Tibial artery (tissue), 4 donors: ENCODE results near the gene RNF220.

ENCODE experiments used
- DNase-seq, 2 donors: peaks; one replicate each; pipeline ENCODE4 v3.0.0-alpha.2; 2019
- H3K27ac ChIP-seq, 2 donors: fragments of 200-600 bp; sonication (generic) in 1 of 2; 1 replicate in 1 of 2; 2 replicates in 1 of 2; pipeline ENCODE4 v1.5.1; 2018 to 2019; ENCODE audit warnings: mild to moderate bottlenecking in 1 of 2
- H3K27me3 ChIP-seq, 2 donors: fragments of 200-600 bp; sonication (generic) in 1 of 2; one replicate each; pipeline versions ENCODE4 v1.5.1 to v1.6.0; 2016 to 2019
- H3K36me3 ChIP-seq, 3 donors: fragments of 200-600 bp; sonication (generic) in 2 of 3; one replicate each; pipeline ENCODE4 v1.5.1; 2016 to 2019; ENCODE audit warnings: mild to moderate bottlenecking in 2 of 3
- H3K4me1 ChIP-seq, 4 donors: fragments of 200-600 bp; sonication (generic) in 2 of 4; 1 replicate in 3 of 4; 2 replicates in 1 of 4; pipeline ENCODE4 v1.5.1; 2016 to 2019
- H3K4me3 ChIP-seq, 2 donors: fragments of 200-600 bp; sonication (generic) in 1 of 2; 1 replicate in 1 of 2; 2 replicates in 1 of 2; pipeline ENCODE4 v1.5.1; 2018 to 2019; ENCODE audit warnings: mild to moderate bottlenecking in 2 of 2
- H3K9me3 ChIP-seq, 3 donors: fragments of 200-600 bp; sonication (generic) in 1 of 3; one replicate each; pipeline ENCODE4 v1.5.1; 2016 to 2019
- CTCF ChIP-seq, 2 experiments: fragments of 200-600 bp in 1 of 2; fragments of 450-650 bp in 1 of 2; IDR thresholded peaks; one replicate each; pipeline ENCODE4 v1.5.1; 2017 to 2019; ENCODE audit warnings: antibody characterized with exemption in 2 of 2, mild to moderate bottlenecking in 1 of 2, moderate library complexity in 1 of 2
- intact Hi-C: fragments of 100-400 bp; cut with DNase I; formaldehyde crosslinking; loops from one replicate; pipeline ENCODE4 v1.15.0; 2023; ENCODE audit warnings: low total_unique reads

Gene RNF220

DNA sequence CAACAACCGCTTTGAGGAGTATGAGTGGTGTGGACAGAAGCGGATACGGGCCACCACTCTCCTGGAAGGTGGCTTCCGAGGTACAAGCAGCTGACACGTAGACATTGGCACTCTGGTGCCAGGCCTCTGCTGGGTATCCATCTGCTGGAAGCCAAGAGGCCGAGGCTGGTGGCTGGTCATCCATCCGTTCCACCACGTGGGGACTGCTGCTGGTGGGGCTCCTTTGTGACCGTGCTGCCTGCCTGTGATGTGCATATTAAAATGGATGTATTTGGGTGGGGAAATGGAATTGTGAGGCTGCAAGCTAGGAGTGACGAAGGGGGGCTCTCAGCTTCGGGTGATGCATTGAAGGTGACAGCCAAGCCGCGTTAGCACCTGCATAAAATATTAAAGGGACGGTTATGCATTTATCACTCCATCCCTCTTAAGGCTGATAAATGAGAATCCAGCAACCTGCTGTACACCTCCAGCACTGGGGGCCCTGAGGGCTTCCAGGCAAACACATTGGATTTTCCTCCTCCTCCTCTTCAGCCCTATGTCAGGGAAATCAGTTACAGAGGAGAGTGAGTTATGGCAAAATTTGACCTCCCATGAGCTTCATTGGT is 231.1 kb downstream of the RNF220 start:
- H3K27me3 ChIP-seq = no peaks in the 10 kb centered on the region
- H3K4me3 ChIP-seq = no peak overlapping the region
- H3K9me3 ChIP-seq = no peaks in the 10 kb centered on the region
- peaks cover 0 to 27% (median 19%) of the 10 kb centered on the region in 4 donors for H3K4me1 ChIP-seq
- no peak for DNase-seq
- TF ChIP-seq CTCF (IDR thresholded peaks at IDR 0.05) = no peak
- peaks cover 33 to 71% (median 65%) of the 10 kb centered on the region in 3 donors for H3K36me3 ChIP-seq
- no peak overlapping the region for H3K27ac ChIP-seq
- intact Hi-C loops = no loop called here

DNA sequence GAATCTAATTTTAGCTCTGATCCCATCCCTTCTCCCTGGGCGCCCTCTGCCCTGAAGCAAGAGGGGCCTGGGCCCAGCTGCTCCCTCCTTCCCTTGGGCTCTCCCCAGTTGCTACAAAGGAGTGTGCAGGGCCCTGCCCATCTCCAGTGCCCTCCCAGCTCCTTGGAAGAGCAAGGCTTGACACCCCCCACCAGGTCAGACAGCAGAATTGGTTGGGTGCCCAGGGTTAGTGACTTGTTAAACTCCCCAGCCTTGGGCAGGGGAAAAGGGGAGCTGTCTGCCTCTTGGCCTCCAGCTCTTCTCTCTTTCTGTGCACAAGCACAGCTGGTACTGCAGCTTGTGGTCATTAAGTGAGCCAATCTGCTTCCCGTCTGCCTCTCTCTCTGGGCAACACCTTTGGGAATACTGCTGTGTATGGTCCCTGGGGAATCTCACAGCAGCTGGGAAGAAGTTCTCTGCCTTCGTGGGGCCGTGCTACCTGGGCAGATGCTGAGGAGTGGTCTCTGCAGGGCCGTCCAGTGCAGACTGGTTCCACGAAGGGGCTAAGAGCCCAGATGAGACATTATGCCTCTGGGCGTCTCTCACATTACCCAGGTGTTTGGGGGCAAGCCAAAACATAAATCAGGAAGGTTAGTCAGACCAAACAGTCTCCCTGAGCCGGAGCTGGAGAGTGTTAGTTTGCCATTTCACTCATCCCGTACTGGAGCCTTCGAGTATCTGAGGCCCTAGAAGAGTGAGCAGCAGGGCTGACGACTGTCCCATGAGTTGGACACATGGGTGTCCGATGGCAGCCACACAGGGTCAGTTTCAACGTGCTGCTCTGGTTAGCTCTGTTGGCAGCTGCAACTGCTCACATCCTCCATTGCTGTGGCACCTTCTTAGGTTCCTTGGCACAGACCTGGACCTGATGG is 231.9 kb downstream of the RNF220 start:
- no peak for TF ChIP-seq CTCF (IDR thresholded peaks at IDR 0.05)
- H3K4me1 ChIP-seq = peaks cover 0 to 23% (median 17%) of the 10 kb centered on the region in 4 donors
- peaks cover 40 to 79% (median 72%) of the 10 kb centered on the region in 3 donors for H3K36me3 ChIP-seq
- H3K27ac ChIP-seq = no peak overlapping the region
- no peaks in the 10 kb centered on the region for H3K27me3 ChIP-seq
- intact Hi-C loops = no loop called here
- no peaks in the 10 kb centered on the region for H3K9me3 ChIP-seq
- no peak for DNase-seq
- no peak overlapping the region for H3K4me3 ChIP-seq

GRCh38 chr1:44637702-44638411 is 232.8 kb downstream of the RNF220 start:
- Histone ChIP-seq H3K4me1 (peaks cover 0 to 21% (median 13%) of the 10 kb centered on the region in 4 donors), H3K27me3 (no peaks in the 10 kb centered on the region), H3K9me3 (no peaks in the 10 kb centered on the region), H3K27ac (no peak overlapping the region), H3K4me3 (no peak overlapping the region), H3K36me3 (peaks cover 48 to 88% (median 81%) of the 10 kb centered on the region in 3 donors)
- TF ChIP-seq CTCF (IDR thresholded peaks at IDR 0.05) = no peak
- no peak for DNase-seq
- intact Hi-C loops = no loop called here

- Histone ChIP-seq H3K4me3 (no peak overlapping the region), H3K27ac (no peak overlapping the region), H3K4me1 (peaks cover 0 to 29% (median 3%) of the 10 kb centered on the region in 4 donors), H3K27me3 (no peaks in the 10 kb centered on the region), H3K36me3 (peaks cover 59 to 99% (median 97%) of the 10 kb centered on the region in 3 donors), H3K9me3 (no peaks in the 10 kb centered on the region)
- no peak for DNase-seq
- intact Hi-C loops = no loop called here
- TF ChIP-seq CTCF (IDR thresholded peaks at IDR 0.05) = no peak
Observed at GRCh38 chr1:44640200-44640853, 235.3 kb downstream of the RNF220 start.
